ENCODE data around the gene BICD2.
A peak's percentile ranks its signal among the peaks of the same experiment; 100 is the strongest.

BICD2 gene

GRCh38 chr9:92696619-92697018 lies 68.0 kb downstream of the BICD2 start:
- Histone ChIP-seq H3K9me3 (ENCODE audit: severe bottlenecking) (no peaks in the 10 kb centered on the region), H3K27me3 (ENCODE audit: insufficient read depth, poor library complexity, severe bottlenecking) (no peaks in the 10 kb centered on the region), H3K27ac (ENCODE audit: poor library complexity, severe bottlenecking) (no peak overlapping the region), H3K36me3 (ENCODE audit: low read depth) (no peaks in the 10 kb centered on the region), H3K4me1 (ENCODE audit: insufficient read depth, poor library complexity, severe bottlenecking) (no peaks in the 10 kb centered on the region), H3K4me3 (ENCODE audit: severe bottlenecking) (no peak overlapping the region)
- ATAC-seq (ENCODE audit: low read depth) (no peak), DNase-seq (ENCODE audit: low spot score) (no peak)
- TF ChIP-seq, protein P1, sequence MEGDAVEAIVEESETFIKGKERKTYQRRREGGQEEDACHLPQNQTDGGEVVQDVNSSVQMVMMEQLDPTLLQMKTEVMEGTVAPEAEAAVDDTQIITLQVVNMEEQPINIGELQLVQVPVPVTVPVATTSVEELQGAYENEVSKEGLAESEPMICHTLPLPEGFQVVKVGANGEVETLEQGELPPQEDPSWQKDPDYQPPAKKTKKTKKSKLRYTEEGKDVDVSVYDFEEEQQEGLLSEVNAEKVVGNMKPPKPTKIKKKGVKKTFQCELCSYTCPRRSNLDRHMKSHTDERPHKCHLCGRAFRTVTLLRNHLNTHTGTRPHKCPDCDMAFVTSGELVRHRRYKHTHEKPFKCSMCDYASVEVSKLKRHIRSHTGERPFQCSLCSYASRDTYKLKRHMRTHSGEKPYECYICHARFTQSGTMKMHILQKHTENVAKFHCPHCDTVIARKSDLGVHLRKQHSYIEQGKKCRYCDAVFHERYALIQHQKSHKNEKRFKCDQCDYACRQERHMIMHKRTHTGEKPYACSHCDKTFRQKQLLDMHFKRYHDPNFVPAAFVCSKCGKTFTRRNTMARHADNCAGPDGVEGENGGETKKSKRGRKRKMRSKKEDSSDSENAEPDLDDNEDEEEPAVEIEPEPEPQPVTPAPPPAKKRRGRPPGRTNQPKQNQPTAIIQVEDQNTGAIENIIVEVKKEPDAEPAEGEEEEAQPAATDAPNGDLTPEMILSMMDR (IDR thresholded peaks at IDR 0.05; ENCODE audit: poor library complexity, severe bottlenecking), result no peak

- ATAC-seq (ENCODE audit: low read depth), result peak; percentile 52; the same call in 1 of the 3 replicates
- Histone ChIP-seq H3K4me1 (ENCODE audit: insufficient read depth, poor library complexity, severe bottlenecking) (no peaks in the 10 kb centered on the region), H3K36me3 (ENCODE audit: low read depth) (no peaks in the 10 kb centered on the region), H3K4me3 (ENCODE audit: severe bottlenecking) (no peak overlapping the region), H3K27me3 (ENCODE audit: insufficient read depth, poor library complexity, severe bottlenecking) (no peaks in the 10 kb centered on the region), H3K9me3 (ENCODE audit: severe bottlenecking) (no peaks in the 10 kb centered on the region), H3K27ac (ENCODE audit: poor library complexity, severe bottlenecking) (no peak overlapping the region)
- TF ChIP-seq, protein P1 (IDR thresholded peaks at IDR 0.05; ENCODE audit: poor library complexity, severe bottlenecking), result no peak
- no peak for DNase-seq (ENCODE audit: low spot score)
These were observed 77.7 kb downstream of the BICD2 start for GRCh38 chr9:92686954-92687353.

DNA sequence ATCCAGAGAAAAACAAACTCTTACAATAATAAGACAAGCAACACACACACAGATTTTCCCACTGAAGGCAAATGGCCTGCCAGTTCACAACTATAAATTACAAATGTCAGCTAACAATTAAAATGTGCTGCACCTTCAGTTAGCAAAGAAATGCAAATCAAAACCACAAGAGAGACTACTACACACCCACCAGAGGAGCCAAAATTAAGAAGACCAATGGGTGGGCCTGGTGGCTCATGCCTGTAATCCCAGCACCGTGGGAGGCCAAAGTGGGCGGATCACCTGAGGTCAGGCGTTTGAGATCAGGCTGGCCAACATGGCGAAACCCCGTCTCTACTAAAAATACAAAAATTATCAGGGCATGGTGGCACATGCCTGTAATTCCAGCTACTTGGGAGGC lies 79.6 kb downstream of the BICD2 start:
- H3K4me1 ChIP-seq (ENCODE audit: insufficient read depth, poor library complexity, severe bottlenecking), result peaks cover 8% of the 10 kb centered on the region
- TF ChIP-seq, protein P1 (IDR thresholded peaks at IDR 0.05; ENCODE audit: poor library complexity, severe bottlenecking), result no peak
- DNase-seq (ENCODE audit: low spot score), result no peak

GRCh38 chr9:92682269-92682668 lies 82.4 kb downstream of the BICD2 start:
- H3K4me3 ChIP-seq (ENCODE audit: severe bottlenecking), result no peak overlapping the region
- H3K4me1 ChIP-seq (ENCODE audit: insufficient read depth, poor library complexity, severe bottlenecking), result peaks cover 8% of the 10 kb centered on the region
- no peak for DNase-seq (ENCODE audit: low spot score)
- H3K36me3 ChIP-seq (ENCODE audit: low read depth), result no peaks in the 10 kb centered on the region
- no peaks in the 10 kb centered on the region for H3K9me3 ChIP-seq (ENCODE audit: severe bottlenecking)
- no peaks in the 10 kb centered on the region for H3K27me3 ChIP-seq (ENCODE audit: insufficient read depth, poor library complexity, severe bottlenecking)
- TF ChIP-seq, protein P1 (IDR thresholded peaks at IDR 0.05; ENCODE audit: poor library complexity, severe bottlenecking), result no peak
- H3K27ac ChIP-seq (ENCODE audit: poor library complexity, severe bottlenecking), result no peak overlapping the region
- no peak for ATAC-seq (ENCODE audit: low read depth)

More for the DNA sequence above, 79.6 kb downstream of the BICD2 start:
- ATAC-seq (ENCODE audit: low read depth), result no peak
- no peak overlapping the region for H3K27ac ChIP-seq (ENCODE audit: poor library complexity, severe bottlenecking)
- H3K9me3 ChIP-seq (ENCODE audit: severe bottlenecking), result no peaks in the 10 kb centered on the region
- H3K27me3 ChIP-seq (ENCODE audit: insufficient read depth, poor library complexity, severe bottlenecking), result no peaks in the 10 kb centered on the region
- H3K36me3 ChIP-seq (ENCODE audit: low read depth), result no peaks in the 10 kb centered on the region
- no peak overlapping the region for H3K4me3 ChIP-seq (ENCODE audit: severe bottlenecking)

GRCh38 chr9:92680166-92681119 lies 84.2 kb downstream of the BICD2 start:
- Histone ChIP-seq H3K4me1 (ENCODE audit: insufficient read depth, poor library complexity, severe bottlenecking) (peaks cover 8% of the 10 kb centered on the region), H3K4me3 (ENCODE audit: severe bottlenecking) (no peak overlapping the region)

More at GRCh38 chr9:92680166-92681119, 84.2 kb downstream of the BICD2 start:
- no peaks in the 10 kb centered on the region for H3K36me3 ChIP-seq (ENCODE audit: low read depth)
- ATAC-seq (ENCODE audit: low read depth), result peak; percentile 94
- peak overlapping the region; percentile 44 for H3K27ac ChIP-seq (ENCODE audit: poor library complexity, severe bottlenecking)
- H3K9me3 ChIP-seq (ENCODE audit: severe bottlenecking), result no peaks in the 10 kb centered on the region
- TF ChIP-seq, protein P1 (IDR thresholded peaks at IDR 0.05; ENCODE audit: poor library complexity, severe bottlenecking), result no peak
- DNase-seq (ENCODE audit: low spot score), result no peak
- no peaks in the 10 kb centered on the region for H3K27me3 ChIP-seq (ENCODE audit: insufficient read depth, poor library complexity, severe bottlenecking)

Data from RWPE2 (cell line).